AG04450 (cell line): ENCODE measurements around the gene SLC13A3. TPM values are rescaled to one million over a fixed set of nuclear protein-coding genes. Genes with fewer than 3 reads are reported as not detected.

Experiments used
- CTCF ChIA-PET: fragments of 300-600, 350-600 bp; formaldehyde crosslinking; extraction: SDS; loops from one replicate; lab custom pipeline; 2022; ENCODE audit warnings: antibody characterized with exemption, inconsistent platforms; lab: Charles Lee
- POLR2A ChIA-PET: fragments of 350-600 bp; formaldehyde crosslinking; extraction: SDS; loops from one replicate; lab custom pipeline; 2021; ENCODE audit warnings: antibody characterized with exemption, inconsistent platforms; lab: Yijun Ruan, JAX
- DNase-seq: peaks from one replicate; pipeline ENCODE4 v3.0.0-alpha.2; 2011; ENCODE audit warnings: low read depth, low spot score
- H3K27ac ChIP-seq: one replicate; pipeline ENCODE4 v1.5.1; 2012; ENCODE audit warnings: low read depth, low read length, control low read depth
- H3K27me3 ChIP-seq: one replicate; pipeline ENCODE4 v1.6.0; 2012; ENCODE audit warnings: low read length; ENCODE audit not compliant: control insufficient read depth, insufficient read depth
- H3K4me3 ChIP-seq: 2 replicates; pipeline ENCODE4 v1.5.1; 2011; ENCODE audit warnings: mild to moderate bottlenecking, low read depth, low read length, control low read depth
- H3K9me3 ChIP-seq: 2 replicates; pipeline ENCODE4 v1.5.1; 2012; ENCODE audit warnings: low read length; ENCODE audit not compliant: control insufficient read depth, insufficient read depth
- polyA plus RNA-seq: library from polyadenylated mRNA; depleted of rRNA; stranded (reverse); fragments of >200 nt; gene quantifications from 2 replicates; pipeline ENCODE4 v1.2.3, GENCODE V29; 2011
- TF ChIP-seq, protein P1 (sequence below): IDR thresholded peaks from 2 replicates; pipeline ENCODE4 v1.5.1; 2011; ENCODE audit warnings: low read depth, low read length, control low read depth, inconsistent platforms

SLC13A3 gene
- polyA plus RNA-seq, 1 experiment = 2.4 TPM

GRCh38 chr20:46550461-46550860 lies 100.8 kb downstream of the SLC13A3 start, which contains the start of gene OCSTAMP:
TSS of gene OCSTAMP (minus strand) at chr20:46550654. CDS start at chr20:46550560, 94 bp downstream.
- ChIA-PET POLR2A (no interaction called here), CTCF (interaction anchor here (2.0 kb wide), 1 partner anchor 13 kb away, joined by 5 read pairs; no protein-coding TSS in a partner anchor)
- no peak for DNase-seq
- TF ChIP-seq, protein P1, sequence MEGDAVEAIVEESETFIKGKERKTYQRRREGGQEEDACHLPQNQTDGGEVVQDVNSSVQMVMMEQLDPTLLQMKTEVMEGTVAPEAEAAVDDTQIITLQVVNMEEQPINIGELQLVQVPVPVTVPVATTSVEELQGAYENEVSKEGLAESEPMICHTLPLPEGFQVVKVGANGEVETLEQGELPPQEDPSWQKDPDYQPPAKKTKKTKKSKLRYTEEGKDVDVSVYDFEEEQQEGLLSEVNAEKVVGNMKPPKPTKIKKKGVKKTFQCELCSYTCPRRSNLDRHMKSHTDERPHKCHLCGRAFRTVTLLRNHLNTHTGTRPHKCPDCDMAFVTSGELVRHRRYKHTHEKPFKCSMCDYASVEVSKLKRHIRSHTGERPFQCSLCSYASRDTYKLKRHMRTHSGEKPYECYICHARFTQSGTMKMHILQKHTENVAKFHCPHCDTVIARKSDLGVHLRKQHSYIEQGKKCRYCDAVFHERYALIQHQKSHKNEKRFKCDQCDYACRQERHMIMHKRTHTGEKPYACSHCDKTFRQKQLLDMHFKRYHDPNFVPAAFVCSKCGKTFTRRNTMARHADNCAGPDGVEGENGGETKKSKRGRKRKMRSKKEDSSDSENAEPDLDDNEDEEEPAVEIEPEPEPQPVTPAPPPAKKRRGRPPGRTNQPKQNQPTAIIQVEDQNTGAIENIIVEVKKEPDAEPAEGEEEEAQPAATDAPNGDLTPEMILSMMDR = no peak
- H3K27me3 ChIP-seq = peaks cover 3% of the 10 kb centered on the region
- H3K27ac ChIP-seq = no peak within 1 kb of the TSS
- H3K9me3 ChIP-seq = no peaks in the 10 kb centered on the region; the same call in 1 of the 2 replicates
- no peak within 1 kb of the TSS for H3K4me3 ChIP-seq

GRCh38 chr20:46549188-46549972 lies 101.9 kb downstream of the SLC13A3 start:
- Histone ChIP-seq H3K27me3 (peaks cover 2% of the 10 kb centered on the region), H3K4me3 (no peak overlapping the region), H3K9me3 (no peaks in the 10 kb centered on the region; the same call in 1 of the 2 replicates), H3K27ac (no peak overlapping the region)
- ChIA-PET POLR2A (no interaction called here), CTCF (no interaction called here)
- no peak for DNase-seq
- TF ChIP-seq, protein P1 = no peak

DNA sequence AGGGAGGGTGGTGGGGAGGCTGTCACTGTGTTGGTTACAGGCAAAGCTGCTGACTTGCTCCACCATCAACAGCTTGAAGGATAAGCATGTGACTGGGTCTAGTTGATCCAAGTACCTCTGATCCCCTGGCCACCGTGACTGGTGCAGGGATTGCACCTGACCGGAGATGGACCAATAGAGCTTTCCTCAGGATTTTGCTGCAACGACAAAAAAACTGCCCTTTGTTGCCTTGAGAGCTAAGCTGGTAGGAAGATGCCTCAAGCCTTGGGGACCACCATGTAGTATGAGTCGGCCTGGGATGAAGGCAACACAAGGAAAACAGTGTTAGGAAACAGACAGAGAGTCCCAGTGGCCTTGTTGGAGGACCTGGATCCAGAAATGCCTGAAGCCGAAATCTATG lies 102.6 kb downstream of the SLC13A3 start:
- Histone ChIP-seq H3K27ac (no peak overlapping the region), H3K4me3 (no peak overlapping the region), H3K27me3 (peaks cover 4% of the 10 kb centered on the region), H3K9me3 (no peaks in the 10 kb centered on the region; the same call in 1 of the 2 replicates)
- DNase-seq = no peak
- TF ChIP-seq, protein P1 = no peak
- POLR2A ChIA-PET = no interaction called here
- CTCF ChIA-PET = no interaction called here

DNA sequence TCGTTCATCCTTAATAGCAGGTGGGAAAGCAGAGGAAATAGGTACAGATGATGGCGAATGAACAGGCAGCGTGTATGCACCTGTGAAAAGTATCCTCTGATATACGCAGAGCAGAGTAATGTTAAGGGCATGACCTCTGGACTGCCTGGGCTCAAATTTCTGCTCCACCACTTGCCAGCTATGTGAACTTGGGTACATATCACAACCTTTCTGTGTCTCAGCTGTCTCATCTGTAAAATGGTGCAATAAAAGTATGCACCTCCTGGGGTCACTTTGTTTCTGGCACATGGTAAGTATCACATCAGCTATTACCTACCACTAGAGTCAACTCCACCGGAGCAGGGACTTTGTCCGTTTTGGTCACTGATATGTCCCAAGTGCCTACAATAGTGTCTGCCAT lies 103.3 kb downstream of the SLC13A3 start:
- Histone ChIP-seq H3K9me3 (no peaks in the 10 kb centered on the region; the same call in 1 of the 2 replicates), H3K4me3 (no peak overlapping the region), H3K27ac (no peak overlapping the region), H3K27me3 (peaks cover 4% of the 10 kb centered on the region)
- TF ChIP-seq, protein P1 = no peak
- ChIA-PET POLR2A (no interaction called here), CTCF (no interaction called here)
- no peak for DNase-seq

GRCh38 chr20:46546936-46547335 lies 104.3 kb downstream of the SLC13A3 start:
- TF ChIP-seq, protein P1 = no peak
- H3K27ac ChIP-seq = no peak overlapping the region
- CTCF ChIA-PET = no interaction called here

More at GRCh38 chr20:46546936-46547335, 104.3 kb downstream of the SLC13A3 start:
- no peak for DNase-seq
- POLR2A ChIA-PET = no interaction called here
- no peak overlapping the region for H3K4me3 ChIP-seq
- no peaks in the 10 kb centered on the region; the same call in 1 of the 2 replicates for H3K9me3 ChIP-seq
- peaks cover 9% of the 10 kb centered on the region for H3K27me3 ChIP-seq
